HG02623 (cell line): ENCODE results near the gene VPS35.
"Not testable (repeated sequence)": the region's sequence is repeated elsewhere in the genome, so short reads cannot be mapped to it uniquely, and the experiment has no call there.

Experiments
- ATAC-seq: cut with Tn5 transposase; IDR thresholded peaks from one replicate; pipeline ENCODE4 v1.9.1; 2021; ENCODE audit warnings: moderate library complexity; ENCODE audit not compliant: unreplicated experiment

The VPS35 gene

GRCh38 chr16:46673320-46674013 lies 15.5 kb downstream of the VPS35 start:
- ATAC-seq = peak; percentile 81

DNA sequence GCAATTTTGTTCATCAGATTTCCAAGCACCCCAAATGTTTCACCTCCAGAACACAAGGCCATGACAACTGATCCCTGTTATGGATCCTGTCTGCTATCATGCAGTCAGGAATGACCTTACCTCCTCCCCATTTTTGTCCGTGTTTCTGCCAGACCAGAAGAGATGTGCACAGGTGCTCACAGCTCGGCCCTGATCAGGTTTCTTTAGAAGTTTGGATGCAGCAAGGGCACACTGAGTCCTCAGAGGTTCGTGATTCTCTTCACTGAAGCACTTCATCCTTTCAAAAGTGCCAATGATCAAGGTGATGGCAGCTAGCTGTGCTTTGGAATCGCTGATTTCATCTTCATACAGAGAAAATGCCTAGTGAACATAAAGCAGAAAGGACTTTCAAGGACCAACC lies 26.9 kb downstream of the VPS35 start:
- ATAC-seq = no peak

- peak; percentile 94 for ATAC-seq
Measured at GRCh38 chr16:46658925-46659324, 30.1 kb downstream of the VPS35 start.

- no peak for ATAC-seq
Measured at GRCh38 chr16:46651305-46651704, 37.7 kb downstream of the VPS35 start.

DNA sequence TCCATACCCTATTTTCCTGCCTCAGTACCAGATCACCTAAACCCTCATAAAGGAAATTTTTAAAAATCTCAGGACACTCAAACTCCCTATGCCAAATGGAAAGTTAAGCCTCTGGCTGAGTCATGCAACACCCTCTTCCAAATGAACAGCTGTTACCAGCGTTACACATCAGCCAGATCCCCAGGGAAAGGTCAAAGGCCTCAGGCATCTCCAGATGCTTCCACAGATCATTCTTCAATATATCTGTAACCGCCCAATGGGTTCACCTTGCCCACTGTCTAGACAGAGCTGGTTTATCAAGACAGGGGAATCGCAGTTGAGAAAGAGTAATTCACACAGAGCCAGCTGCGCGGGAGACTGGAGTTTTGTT lies 38.7 kb downstream of the VPS35 start:
- no peak for ATAC-seq

- no peak for ATAC-seq
Measured at GRCh38 chr16:46649588-46650253, 39.3 kb downstream of the VPS35 start.

GRCh38 chr16:46648656-46649055 lies 40.3 kb downstream of the VPS35 start:
- ATAC-seq = no peak

DNA sequence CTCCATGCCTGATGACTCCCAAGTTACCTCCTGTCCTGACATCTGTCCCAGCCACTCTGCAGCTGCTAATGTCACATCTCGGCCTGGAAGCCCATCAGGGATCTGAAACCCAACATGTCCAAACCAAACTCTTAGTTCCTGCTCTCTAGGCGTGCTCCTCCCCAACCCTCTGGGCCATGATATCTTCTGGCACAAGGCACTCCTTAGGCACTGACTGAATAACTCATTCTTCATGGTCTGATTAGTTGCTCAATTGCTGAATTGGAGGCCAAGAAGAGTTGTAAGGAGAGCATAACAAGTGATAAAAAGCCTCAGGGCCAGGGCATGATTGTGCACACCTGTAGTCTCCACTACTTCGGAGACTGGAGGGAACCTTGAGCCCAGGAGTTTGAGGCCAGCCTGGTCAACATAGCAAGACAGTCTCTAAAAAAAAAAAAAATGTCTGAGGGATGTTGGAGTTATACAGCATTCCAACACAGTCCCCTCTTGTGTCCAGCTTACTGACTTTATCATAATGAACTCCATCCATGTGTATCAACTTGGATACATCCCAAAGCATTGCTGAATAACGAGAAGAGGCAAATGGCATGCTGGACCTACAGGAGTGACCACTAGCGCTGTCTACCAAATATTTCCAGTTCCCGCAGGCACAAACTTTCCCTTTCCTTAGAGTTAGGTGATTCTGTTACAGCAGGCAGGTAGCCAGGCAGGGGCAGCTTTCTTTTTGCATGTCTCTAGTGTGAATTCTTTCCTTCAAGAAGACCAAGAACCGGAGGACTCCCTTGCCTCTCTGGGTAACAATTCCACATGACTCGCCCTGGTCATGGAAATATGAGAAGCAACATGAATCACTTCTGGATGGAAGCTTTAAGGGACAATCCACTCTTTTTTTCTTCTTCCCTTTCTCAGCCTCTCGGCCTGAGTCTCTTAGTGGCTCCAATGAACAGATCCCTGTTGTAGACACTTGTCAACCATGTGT lies 49.7 kb downstream of the VPS35 start:
- no peak for ATAC-seq

DNA sequence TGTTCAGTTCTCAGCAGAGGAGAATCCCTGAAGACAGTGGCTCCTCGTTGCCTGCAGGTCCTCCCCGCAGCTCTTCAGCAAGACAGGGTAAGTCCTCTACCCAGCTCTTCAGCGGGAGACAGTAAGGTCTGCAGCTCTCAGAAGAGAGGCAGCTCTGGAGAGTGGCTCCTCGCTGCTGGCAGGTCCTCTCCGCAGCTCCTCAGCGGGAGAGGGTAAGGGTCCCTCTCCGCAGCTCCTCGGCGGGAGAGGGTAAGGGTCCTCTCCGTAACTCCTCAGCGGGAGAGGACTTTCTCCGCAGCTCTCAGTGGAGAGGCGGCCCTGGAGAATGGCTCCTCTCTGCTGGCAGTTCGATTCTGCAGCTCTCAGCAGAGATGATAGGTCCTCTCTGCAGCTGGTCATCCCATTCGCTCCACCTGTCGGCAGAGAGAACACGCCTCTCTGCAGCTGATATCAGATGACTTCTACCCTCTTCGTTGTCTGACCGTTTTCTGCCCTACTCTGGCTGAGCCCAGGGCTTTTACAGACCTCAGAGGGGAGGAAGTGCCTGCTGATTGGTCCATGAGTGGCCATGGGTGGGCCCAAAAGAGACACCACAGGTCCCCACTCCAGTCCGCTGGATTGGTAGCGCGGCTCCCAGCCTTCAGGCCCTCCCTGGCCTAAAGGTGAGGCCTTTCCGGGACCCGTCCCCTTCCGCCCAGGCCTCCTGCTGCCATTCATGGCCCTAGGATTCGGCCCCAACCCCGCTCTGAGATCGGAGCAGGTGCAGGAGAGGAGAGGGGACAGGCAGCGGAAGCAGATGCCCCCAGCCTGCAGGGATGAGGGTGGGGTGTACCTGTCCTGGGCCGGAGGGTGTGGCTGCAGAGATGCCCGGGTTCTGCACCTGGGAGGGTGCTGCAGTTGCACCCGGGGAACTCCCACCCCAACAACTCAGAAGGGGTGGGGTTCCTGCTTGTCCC lies 55.9 kb downstream of the VPS35 start:
- no peak for ATAC-seq

GRCh38 chr16:46629331-46630219 lies 59.4 kb downstream of the VPS35 start:
- ATAC-seq = no peak

- no peak for ATAC-seq
Measured at GRCh38 chr16:46627746-46628145, 61.2 kb downstream of the VPS35 start.

DNA sequence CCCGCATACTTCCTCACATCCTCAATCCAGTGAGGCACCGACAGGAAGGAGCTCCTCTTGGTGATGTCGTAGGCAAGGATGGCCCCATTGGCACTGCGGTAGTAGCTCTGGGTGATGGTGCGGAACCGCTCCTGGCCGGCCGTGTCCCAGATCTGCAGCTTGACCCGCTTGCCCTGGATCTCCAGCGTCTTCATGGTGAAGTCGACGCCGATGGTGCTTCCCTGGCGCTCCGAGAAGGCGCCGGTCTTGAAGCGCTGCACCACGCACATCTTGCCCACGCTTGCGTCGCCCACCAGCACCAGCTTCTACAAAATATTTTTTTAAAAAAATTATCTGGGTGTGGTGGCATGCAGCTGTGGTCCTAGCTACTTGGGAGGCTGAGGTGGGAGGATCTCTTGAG lies 62.3 kb downstream of the VPS35 start:
- ATAC-seq = not testable (repeated sequence)

DNA sequence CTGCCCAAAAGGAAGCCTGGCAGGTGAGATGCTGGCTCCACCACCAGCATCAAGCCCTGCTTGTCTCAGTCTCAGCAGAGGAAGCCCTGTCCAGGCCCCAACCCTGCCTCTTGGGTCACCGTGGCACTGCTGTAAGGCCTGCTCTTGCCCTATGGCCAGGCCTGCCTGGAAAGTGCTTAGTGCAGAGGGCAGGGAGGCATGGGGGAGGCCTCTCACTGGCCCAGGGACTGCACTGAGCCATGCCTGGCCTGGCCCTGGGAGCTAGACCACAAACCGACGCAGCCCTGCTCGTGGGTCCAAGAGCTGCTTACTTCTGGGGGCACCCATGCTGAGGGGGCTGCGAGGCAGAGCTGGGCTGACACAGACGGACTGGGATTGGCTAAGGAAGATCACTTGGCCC lies 64.1 kb downstream of the VPS35 start:
- not testable (repeated sequence) for ATAC-seq

- ATAC-seq = not testable (repeated sequence)
Measured at GRCh38 chr16:46623707-46624106, 65.3 kb downstream of the VPS35 start.

DNA sequence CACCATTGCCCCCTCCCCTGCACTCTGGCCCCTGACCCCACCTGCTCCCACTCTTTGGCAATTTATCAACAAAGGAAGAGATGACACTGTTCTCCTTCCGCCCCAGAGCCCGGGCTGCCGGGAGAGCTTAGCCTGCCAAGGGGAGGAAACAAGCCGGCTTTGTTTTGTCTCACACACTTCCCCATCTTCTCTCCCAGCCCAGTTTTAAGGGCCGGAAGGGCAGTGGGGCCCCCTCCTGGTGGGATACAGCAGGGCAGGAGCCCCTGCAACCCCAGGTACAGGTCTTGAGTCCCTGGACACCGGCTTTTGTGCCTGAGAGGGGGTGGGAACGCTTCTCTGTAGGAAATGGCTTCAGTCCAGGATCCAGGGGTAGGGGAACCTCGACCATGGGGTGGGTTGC lies 65.7 kb downstream of the VPS35 start:
- ATAC-seq = not testable (repeated sequence)

- no peak for ATAC-seq
Measured at GRCh38 chr16:46621934-46622676, 66.9 kb downstream of the VPS35 start.

GRCh38 chr16:46621006-46621933 lies 67.7 kb downstream of the VPS35 start, which contains the start of gene SHCBP1:
Gene SHCBP1 (minus strand): TSS chr16:46621379. CDS start chr16:46621359, 20 bp downstream.
- peak; percentile 91 for ATAC-seq
